ENCODE results near the gene POLR2E. TPM values are rescaled to one million over a fixed set of nuclear protein-coding genes. Genes with fewer than 3 reads are reported as not detected.

The POLR2E gene
- polyA plus RNA-seq, 3 donors = 86.3 to 393 (median 226) TPM

DNA sequence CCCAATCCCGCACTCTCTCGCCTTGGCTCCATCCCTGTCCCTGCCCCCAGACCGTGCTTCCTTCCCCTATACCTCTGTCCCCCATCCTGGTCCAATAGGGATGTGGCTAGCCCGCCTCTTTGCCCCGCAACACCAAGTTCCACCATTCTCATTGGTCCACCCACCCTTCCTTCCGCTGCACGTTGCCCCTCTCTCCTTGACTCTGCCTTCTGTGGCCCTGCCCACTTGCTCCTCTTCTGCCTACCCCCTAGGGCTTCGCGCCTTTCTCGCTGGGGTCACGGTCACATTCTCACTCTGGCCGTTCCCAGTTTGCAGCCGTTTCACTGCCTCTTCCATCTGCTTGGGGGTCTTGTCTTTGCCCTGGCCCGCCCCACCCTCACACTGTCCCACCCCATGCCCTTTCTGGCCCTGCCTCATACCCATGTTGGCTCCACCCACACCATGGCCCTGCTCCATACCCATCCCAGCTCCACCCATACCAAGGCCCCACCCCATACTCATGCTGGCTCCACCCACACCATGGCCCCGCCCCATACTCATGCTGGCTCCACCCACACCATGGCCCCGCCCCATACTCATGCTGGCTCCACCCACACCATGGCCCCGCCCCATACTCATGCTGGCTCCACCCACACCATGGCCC, 32.7 kb downstream of the POLR2E start:
- 80 to 93% (median 89%) methylated on average over 14 to 16 of the region's 17 CpGs for WGBS, 3 donors
- H3K27ac ChIP-seq (ENCODE audit: low read depth, low read length) = no peak overlapping the region

DNA sequence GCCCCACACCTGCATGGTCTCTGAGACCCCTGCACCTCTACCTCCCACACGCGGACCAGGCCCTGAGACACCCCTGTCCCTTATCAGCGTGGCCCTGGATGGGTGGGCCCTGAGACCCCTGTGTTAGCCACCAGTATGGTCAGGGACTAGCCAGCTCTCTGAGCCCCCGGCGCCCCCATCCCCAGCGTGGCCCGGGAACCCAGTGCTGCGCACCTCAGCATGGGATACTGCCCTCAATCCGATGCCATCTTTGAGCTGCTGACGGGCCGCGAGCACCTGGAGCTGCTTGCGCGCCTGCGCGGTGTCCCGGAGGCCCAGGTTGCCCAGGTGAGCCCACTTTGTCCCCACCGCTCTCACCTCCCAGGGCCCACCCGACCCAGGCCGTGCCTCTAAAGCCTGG, 33.2 kb downstream of the POLR2E start:
- no peak overlapping the region for H3K27ac ChIP-seq (ENCODE audit: low read depth, low read length)
- WGBS, 3 donors = 81 to 94% (median 91%) methylated on average over 18 to 20 of the region's 20 CpGs

DNA sequence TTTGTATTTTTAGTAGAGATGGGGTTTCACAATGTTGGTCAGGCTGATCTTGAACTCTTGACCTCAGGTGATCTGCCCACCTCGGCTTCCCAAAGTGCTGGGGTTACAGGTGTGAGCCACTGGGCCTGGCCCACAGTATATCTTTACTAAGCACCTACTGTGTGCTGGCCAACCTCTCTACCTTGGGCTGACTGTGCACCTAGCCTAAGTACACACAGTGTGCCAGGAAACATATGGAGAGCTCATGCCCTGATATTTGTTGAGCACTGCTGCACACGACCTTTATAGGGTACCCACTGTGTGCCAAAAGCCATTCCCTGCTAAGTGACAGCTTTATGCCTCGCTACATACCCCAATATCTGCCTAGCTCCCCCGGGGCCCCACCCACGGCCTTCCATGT, 34.5 kb downstream of the POLR2E start:
- no peak overlapping the region for H3K27ac ChIP-seq (ENCODE audit: low read depth, low read length)
- WGBS, 3 donors = 81 to 87% (median 87%) methylated on average over 5 of the region's 5 CpGs

DNA sequence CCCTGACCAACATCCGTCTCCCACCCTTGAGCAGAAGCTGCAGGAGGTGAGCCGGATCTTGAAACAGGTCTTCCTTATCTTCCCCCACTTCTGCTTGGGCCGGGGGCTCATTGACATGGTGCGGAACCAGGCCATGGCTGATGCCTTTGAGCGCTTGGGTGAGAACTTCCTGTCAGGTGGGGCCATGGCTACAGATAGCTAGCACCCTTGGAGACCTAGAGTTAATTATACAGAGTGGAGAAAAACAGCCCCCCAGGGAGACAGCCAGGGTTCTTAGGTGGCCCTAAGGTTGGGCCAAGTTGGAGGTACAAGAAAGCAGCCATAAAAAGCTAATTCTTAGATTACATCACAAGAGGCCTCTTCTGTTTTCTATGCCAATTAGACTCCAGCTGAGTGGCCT, 37.1 kb downstream of the POLR2E start:
- WGBS, 3 donors = 91 to 95% (median 94%) methylated on average over 5 of the region's 5 CpGs
- H3K27ac ChIP-seq (ENCODE audit: low read depth, low read length) = no peak overlapping the region

DNA sequence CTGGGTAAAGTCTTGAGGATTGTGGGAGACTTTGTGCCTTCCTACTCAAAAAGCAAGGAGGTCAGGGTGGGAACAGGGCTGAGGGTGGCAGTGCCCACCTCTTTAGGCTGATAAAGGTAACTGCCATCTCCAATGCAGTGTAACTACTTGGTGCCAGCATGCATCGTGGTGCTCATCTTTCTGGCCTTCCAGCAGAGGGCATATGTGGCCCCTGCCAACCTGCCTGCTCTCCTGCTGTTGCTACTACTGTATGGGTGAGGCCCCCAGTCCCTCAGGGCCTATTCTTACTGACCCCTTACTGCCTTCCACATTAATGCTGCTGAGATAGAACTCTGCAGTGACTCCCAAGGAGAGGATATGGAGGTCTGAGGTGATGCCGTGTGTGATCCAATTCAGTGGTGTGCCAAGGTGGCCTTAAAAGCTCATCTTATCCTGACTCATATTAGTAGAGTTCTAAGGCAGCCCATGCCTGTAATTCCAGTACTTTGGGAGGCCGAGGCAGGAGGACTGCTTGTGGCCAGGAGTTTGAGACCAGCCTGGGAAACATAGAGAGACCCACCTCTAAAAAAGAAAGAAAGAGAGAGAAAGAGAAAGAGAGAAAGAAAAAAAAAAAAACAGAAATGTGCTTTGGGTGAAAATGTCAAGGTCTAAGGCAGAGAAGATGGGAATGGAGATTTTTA, 37.9 kb downstream of the POLR2E start:
- no peak overlapping the region for H3K27ac ChIP-seq (ENCODE audit: low read depth, low read length)
- 50 to 66% (median 59%) methylated on average over 3 of the region's 3 CpGs for WGBS, 3 donors

DNA sequence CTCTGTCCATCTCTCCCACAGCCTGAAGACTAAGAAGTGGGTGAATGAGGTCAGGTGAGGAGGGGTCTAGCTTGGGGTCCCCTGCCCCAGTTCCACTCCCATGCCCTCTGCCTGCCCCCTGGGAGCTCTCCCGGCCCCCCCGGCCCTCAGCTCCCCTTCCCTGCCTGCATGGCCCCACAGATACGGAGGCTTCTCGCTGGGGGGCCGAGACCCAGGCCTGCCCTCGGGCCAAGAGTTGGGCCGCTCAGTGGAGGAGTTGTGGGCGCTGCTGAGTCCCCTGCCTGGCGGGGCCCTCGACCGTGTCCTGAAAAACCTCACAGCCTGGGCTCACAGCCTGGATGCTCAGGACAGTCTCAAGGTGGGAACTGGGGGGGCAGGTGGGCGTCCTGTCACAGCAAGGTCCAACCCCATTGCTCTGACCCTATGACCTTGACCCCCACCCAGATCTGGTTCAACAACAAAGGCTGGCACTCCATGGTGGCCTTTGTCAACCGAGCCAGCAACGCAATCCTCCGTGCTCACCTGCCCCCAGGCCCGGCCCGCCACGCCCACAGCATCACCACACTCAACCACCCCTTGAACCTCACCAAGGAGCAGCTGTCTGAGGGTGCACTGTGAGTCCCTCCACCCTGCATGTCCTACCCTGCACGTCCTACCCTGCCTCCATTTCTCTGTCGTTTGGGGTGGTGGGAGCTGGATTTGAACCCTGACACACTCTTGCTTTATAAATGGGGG, 39.1 kb downstream of the POLR2E start:
- 96 to 98% (median 97%) methylated on average over 20 of the region's 20 CpGs for WGBS, 3 donors
- no peak overlapping the region for H3K27ac ChIP-seq (ENCODE audit: low read depth, low read length)

DNA sequence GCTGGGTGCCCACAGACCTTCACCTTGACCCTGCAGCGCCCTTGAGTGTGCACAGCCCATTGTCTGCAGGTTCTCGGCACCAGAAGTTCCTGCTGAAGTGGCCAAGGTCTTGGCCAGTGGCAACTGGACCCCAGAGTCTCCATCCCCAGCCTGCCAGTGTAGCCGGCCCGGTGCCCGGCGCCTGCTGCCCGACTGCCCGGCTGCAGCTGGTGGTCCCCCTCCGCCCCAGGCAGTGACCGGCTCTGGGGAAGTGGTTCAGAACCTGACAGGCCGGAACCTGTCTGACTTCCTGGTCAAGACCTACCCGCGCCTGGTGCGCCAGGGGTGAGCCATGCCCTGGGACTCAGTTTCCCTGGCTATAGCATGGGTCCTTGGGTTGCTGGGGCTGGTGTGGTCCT, 40.1 kb downstream of the POLR2E start:
- 90 to 100% (median 95%) methylated on average over 14 of the region's 14 CpGs for WGBS, 3 donors
- H3K27ac ChIP-seq (ENCODE audit: low read depth, low read length) = no peak overlapping the region

DNA sequence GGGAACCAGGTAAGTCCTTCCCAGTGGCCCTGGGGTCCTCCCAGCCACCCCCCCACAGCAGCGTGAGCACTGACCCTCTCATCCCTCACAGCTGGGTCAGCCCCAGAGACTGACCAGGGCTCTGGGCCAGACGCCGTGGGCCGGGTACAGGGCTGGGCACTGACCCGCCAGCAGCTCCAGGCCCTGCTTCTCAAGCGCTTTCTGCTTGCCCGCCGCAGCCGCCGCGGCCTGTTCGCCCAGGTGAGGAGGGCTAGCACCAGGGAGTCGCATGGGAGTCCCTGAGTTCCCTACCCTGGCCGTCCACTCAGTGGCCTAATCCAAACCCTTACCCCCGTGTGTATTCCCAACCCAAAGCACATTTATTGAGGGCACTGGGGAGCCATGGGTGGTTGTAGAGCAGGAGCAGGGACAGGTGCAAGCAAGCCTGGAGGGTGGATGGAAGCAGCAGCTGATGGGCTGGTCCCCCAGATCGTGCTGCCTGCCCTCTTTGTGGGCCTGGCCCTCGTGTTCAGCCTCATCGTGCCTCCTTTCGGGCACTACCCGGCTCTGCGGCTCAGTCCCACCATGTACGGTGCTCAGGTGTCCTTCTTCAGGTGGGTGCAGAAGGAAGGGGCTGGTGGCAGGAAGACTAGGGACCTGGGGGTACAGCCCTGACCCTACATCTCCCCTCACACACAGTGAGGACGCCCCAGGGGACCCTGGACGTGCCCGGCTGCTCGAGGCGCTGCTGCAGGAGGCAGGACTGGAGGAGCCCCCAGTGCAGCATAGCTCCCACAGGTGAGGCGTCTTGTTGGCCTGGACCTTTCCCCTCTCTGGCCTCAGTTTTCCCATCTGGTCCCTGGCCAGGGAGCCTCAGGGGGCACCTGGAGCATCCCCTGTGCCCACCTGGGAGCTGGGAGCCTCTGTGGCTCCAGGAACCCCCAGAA, 40.8 kb downstream of the POLR2E start:
- 92 to 96% (median 94%) methylated on average over 28 of the region's 28 CpGs for WGBS, 3 donors
- no peak overlapping the region for H3K27ac ChIP-seq (ENCODE audit: low read depth, low read length)

DNA sequence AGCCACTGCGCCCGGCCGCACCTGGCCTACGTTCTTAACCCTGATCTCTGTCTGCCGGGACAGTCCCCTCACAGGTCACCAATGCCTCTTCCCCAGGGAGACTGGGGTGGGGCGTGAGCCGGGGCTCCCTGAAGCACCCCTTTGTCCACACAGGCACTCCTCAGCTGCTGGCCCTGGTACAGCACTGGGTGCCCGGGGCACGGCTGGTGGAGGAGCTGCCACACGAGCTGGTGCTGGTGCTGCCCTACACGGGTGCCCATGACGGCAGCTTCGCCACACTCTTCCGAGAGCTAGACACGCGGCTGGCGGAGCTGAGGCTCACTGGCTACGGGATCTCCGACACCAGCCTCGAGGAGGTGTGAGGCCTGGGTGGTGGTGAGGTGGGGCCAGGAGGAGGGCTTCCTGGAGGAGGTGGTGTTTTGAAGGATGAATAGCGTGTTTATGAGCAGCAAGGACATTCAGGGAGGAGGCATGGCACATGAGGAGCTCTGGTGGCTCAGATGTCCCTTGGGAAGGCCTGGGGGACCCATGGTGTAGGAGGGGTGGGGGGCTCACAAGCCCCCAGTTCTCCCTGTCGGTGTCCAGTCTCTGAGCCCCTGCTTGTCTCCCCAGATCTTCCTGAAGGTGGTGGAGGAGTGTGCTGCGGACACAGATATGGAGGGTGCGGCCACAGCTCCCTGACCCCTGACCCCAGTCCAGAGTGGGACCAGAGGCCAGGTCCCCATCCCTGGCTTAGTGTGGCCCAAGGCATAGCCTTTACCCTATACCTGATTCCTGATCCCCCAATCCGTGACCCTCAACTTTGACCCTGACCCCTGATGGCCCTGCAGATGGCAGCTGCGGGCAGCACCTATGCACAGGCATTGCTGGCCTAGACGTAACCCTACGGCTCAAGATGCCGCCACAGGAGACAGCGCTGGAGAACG, 41.7 kb downstream of the POLR2E start:
- WGBS, 3 donors = 88 to 93% (median 92%) methylated on average over 31 of the region's 31 CpGs
- H3K27ac ChIP-seq (ENCODE audit: low read depth, low read length) = no peak overlapping the region

DNA sequence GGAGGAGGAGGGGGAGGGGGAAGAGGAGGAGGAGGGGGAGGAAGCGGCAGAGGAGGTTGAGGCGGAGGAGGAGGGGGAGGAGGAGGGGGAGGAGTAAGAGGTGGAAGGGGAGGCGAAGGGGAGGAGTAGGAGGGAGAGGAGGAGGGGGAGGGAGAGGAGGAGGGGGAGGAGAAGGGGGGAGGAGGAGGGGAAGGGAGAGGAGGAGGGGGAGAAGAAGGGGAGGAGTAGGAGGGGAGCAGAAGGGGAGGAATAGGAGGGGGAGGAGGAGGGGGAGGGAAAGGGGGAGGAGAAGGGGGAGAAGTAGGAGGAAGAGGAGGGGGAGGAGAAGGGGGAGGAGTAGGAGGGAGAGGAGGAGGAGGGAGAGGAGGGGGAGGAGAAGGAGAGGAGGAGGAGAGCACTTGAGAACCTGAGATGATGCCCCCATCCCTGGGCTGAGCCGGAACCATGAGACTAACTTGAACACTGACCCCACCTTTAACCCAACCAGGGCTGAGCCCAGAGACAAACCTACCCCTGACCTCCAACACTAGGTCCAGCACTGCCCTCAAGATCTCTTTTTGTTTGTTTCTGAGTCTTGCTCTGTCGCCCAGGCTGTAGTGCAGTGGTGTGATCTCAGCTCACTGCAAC, 42.7 kb downstream of the POLR2E start:
- WGBS, 3 donors = 74 to 83% (median 80%) methylated on average over 2 to 3 of the region's 5 CpGs

DNA sequence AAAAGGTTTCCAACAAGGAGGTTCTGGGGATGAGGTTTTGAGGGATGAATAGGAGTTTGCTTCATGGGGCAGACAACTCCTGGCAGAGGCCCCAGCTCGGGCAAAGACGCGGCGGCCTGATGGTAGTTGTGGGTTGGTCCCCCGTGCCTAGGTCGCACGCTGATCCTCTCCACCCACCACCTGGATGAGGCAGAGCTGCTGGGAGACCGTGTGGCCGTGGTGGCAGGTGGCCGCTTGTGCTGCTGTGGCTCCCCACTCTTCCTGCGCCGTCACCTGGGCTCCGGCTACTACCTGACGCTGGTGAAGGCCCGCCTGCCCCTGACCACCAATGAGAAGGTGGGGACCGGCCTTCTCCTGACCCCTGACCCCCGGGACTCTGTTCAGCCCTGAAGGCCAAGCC, 43.4 kb downstream of the POLR2E start:
- 91 to 98% (median 91%) methylated on average over 17 of the region's 17 CpGs for WGBS, 3 donors
- no peak overlapping the region for H3K27ac ChIP-seq (ENCODE audit: low read depth, low read length)

More for the DNA sequence above, 42.7 kb downstream of the POLR2E start:
- H3K27ac ChIP-seq (ENCODE audit: low read depth, low read length) = no peak overlapping the region

DNA sequence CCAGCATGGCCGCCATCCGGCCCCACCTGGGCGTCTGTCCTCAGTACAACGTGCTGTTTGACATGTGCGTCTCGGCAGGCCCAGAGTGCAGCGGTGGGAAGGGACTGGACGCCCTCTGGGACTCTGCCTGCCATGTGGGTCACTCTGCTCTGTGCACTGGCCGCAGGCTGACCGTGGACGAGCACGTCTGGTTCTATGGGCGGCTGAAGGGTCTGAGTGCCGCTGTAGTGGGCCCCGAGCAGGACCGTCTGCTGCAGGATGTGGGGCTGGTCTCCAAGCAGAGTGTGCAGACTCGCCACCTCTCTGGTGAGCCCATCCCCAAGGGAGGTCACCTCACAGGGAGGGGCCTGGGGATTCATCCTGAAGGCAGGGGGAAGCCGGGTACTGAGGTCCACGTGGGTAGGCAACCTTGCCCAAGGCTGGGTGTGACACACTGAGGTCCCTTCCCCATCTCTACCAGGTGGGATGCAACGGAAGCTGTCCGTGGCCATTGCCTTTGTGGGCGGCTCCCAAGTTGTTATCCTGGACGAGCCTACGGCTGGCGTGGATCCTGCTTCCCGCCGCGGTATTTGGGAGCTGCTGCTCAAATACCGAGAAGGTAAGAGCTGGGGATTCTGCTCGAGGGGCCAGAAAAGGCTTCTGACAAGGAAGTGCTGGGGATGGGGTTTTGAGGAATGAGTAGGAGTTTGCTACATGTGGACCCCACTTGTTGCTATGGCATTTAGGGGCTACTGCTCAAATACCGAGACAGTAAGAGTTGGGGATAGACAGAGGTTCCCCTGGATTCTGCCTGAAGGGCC, 44.0 kb downstream of the POLR2E start:
- 87 to 90% (median 89%) methylated on average over 31 of the region's 31 CpGs for whole genome bisulfite sequencing, 3 donors
- H3K27ac ChIP-seq (ENCODE audit: low read depth, low read length) = no peak overlapping the region

DNA sequence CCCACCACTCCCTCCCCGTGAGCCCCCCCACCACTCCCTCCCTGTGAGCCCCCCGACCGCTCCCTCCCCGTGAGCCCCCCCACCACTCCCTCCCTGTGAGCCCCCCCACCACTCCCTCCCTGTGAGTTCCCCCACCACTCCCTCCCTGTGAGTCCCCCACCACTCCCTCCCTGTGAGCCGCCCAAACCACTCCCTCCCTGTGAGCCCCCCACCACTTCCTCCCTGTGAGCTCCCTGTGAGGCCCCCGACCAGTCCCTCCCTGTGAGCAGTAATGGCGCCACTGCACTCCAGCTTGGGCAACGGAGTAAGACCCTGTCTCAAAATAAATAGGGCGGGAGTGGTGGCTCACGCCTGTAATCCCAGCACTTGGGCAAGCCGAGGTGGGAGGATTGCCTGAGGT, 45.4 kb downstream of the POLR2E start:
- H3K27ac ChIP-seq (ENCODE audit: low read depth, low read length) = no peak overlapping the region
- WGBS, 3 donors = 57 to 84% (median 62%) methylated on average over 7 to 11 of the region's 11 CpGs

DNA sequence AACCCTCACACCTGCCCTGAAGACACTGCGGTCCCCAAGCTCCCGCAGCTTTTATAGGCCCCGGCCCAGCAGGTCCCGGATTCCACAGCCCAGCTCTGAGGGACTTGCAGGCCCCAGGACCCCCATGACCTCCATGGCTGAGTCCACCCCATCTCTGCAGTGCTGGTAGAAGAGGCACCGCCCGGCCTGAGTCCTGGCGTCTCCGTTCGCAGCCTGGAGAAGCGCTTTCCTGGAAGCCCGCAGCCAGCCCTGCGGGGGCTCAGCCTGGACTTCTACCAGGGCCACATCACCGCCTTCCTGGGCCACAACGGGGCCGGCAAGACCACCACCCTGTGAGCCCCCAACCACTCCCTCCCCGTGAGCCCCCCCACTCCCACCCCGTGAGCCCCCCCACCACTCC, 46.1 kb downstream of the POLR2E start:
- WGBS, 3 donors = 90 to 98% (median 94%) methylated on average over 15 to 17 of the region's 17 CpGs
- no peak overlapping the region for H3K27ac ChIP-seq (ENCODE audit: low read depth, low read length)

DNA sequence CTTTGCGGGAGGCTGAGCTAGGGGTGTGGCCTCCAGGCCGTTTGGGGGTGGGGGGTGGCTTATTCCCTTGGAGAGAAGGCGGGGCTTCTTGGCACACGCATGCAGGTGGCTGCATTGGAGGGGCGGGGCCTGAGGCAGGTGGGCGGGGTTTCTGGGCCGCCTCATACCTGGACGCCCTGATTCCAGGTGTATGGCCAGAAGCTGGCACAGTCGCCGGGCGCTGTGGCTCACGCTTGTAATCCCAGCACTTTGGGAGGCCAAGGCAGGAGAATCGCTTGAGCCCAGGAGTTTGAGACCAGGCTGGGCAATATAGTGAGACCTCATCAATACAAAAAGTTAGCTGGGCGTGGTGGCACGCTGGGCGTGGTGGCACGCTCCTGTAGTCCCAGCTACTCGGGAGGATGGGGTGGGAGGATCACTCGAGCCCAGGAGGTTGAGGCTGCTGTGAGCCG, 47.5 kb downstream of the POLR2E start:
- no peak overlapping the region for H3K27ac ChIP-seq (ENCODE audit: low read depth, low read length)
- 85 to 91% (median 86%) methylated on average over 20 of the region's 20 CpGs for WGBS, 3 donors
